Prostate gland (tissue), 2 donors: Measurements from ENCODE around the gene ITPRID1.

ENCODE experiments used
- CTCF ChIP-seq, 4 experiments: fragments of 200-600 bp in 2 of 4; fragments of 450-650 bp in 2 of 4; sonication (generic) in 2 of 4; IDR thresholded peaks; 1 replicate in 3 of 4; 2 replicates in 1 of 4; pipeline ENCODE4 v1.5.1; 2016 to 2019; ENCODE audit warnings: antibody characterized with exemption in 4 of 4, mild to moderate bottlenecking in 2 of 4, moderate library complexity in 2 of 4
- POLR2A ChIP-seq: fragments of 450-650 bp; IDR thresholded peaks from one replicate; pipeline ENCODE4 v1.6.1; 2016; ENCODE audit warnings: antibody characterized with exemption, mild to moderate bottlenecking
- POLR2AphosphoS5 ChIP-seq: sonication (generic); formaldehyde crosslinking; IDR thresholded peaks from one replicate; pipeline ENCODE4 v1.6.1; 2017; ENCODE audit warnings: antibody characterized with exemption

GRCh38 chr7:31476073-31476745 is 37.7 kb upstream of the ITPRID1 start:
- no peak for TF ChIP-seq CTCF (IDR thresholded peaks at IDR 0.05)
- TF ChIP-seq POLR2A: no peak
- no peak for TF ChIP-seq POLR2AphosphoS5
